CD4-positive, alpha-beta T cell (primary cell): ENCODE results near the gene SFMBT2. TPM values are rescaled to one million over a fixed set of nuclear protein-coding genes. Genes with fewer than 3 reads are reported as not detected.

Source experiments
- ATAC-seq: fragments of 200-7000 bp; cut with Tn5 transposase; one replicate; pipeline ENCODE4 v1.10.0; 2022; ENCODE audit warnings: mild to moderate bottlenecking; ENCODE audit not compliant: poor library complexity
- CTCF ChIA-PET: fragments of 350-600 bp; sonication (Branson Sonifier 250); formaldehyde crosslinking; loops from one replicate; lab custom pipeline; 2021; ENCODE audit warnings: antibody characterized with exemption, inconsistent platforms; lab: Charles Lee
- POLR2A ChIA-PET: fragments of 350-600 bp; sonication (Branson Sonifier 250); formaldehyde crosslinking; loops from one replicate; lab custom pipeline; 2021; ENCODE audit warnings: antibody characterized with exemption, inconsistent platforms; lab: Charles Lee
- DNase-seq, 14 experiments: peaks; one replicate each; pipeline ENCODE4 v3.0.0-alpha.2; 2013 to 2020; ENCODE audit warnings: mixed read lengths in 2 of 14
- H3K27ac ChIP-seq, 2 donors: one replicate each; pipeline versions ENCODE4 v1.5.1 to v1.7.0; 2013; ENCODE audit warnings: low read length in 2 of 2, low read depth in 1 of 2, mild to moderate bottlenecking in 1 of 2
- H3K27me3 ChIP-seq, 2 experiments: 1 replicate in 1 of 2; 2 replicates in 1 of 2; pipeline versions ENCODE4 v1.6.1 to v1.7.0; 2013; ENCODE audit warnings: low read length in 2 of 2, control low read depth in 1 of 2, mild to moderate bottlenecking in 1 of 2, moderate library complexity in 1 of 2; ENCODE audit not compliant: insufficient read depth in 2 of 2, control insufficient read depth in 1 of 2
- H3K36me3 ChIP-seq: one replicate; pipeline ENCODE4 v1.6.1; 2013; ENCODE audit warnings: low read length, control low read depth; ENCODE audit not compliant: insufficient read depth
- H3K4me1 ChIP-seq: one replicate; pipeline ENCODE4 v1.6.1; 2013; ENCODE audit warnings: low read length, control low read depth; ENCODE audit not compliant: insufficient read depth
- H3K4me3 ChIP-seq: one replicate; pipeline ENCODE4 v1.5.1; 2013; ENCODE audit warnings: mild to moderate bottlenecking, low read length, moderate library complexity
- H3K9me3 ChIP-seq, 2 experiments: 1 replicate in 1 of 2; 2 replicates in 1 of 2; pipeline versions ENCODE4 v1.6.1 to v1.7.0; 2013; ENCODE audit warnings: low read length in 2 of 2, mild to moderate bottlenecking in 2 of 2, control low read depth in 1 of 2, moderate library complexity in 1 of 2; ENCODE audit not compliant: control insufficient read depth in 1 of 2, insufficient read depth in 1 of 2
- H3K27ac Mint-ChIP-seq: one replicate; pipeline ENCODE4 v1.8.0; 2020; ENCODE audit warnings: mixed read lengths
- H3K27me3 Mint-ChIP-seq: one replicate; pipeline ENCODE4 v1.8.0; 2021; ENCODE audit warnings: mixed read lengths
- H3K36me3 Mint-ChIP-seq: one replicate; pipeline ENCODE4 v1.8.0; 2021; ENCODE audit warnings: low read depth, mixed read lengths
- H3K4me1 Mint-ChIP-seq: one replicate; pipeline ENCODE4 v1.8.0; 2021; ENCODE audit warnings: low read depth, mixed read lengths
- H3K4me3 Mint-ChIP-seq: one replicate; pipeline ENCODE4 v1.8.0; 2020; ENCODE audit warnings: mild to moderate bottlenecking, mixed read lengths
- H3K9me3 Mint-ChIP-seq: one replicate; pipeline ENCODE4 v1.8.0; 2020; ENCODE audit warnings: mixed read lengths
- intact Hi-C, 2 experiments: fragments of 100-400 bp; cut with DNase I in 1 of 2; cut with micrococcal nuclease in 1 of 2; formaldehyde crosslinking; loops; one replicate each; pipeline versions ENCODE4 v1.15.1 to v1.9.0; 2023 to 2025; cut with DNase I, micrococcal nuclease
- total RNA-seq, 174 experiments: library from RNA in 2 of 174; stranded (reverse) in 2 of 174; gene quantifications; one replicate each; pipeline ENCODE4 v1.2.3 and lab custom pipeline; 2021 to 2026
- TF ChIP-seq, protein P1 (sequence below): fragments of 200-600 bp; IDR thresholded peaks from one replicate; pipeline ENCODE4 v1.8.0; 2022; ENCODE audit warnings: antibody characterized with exemption, mild to moderate bottlenecking

The SFMBT2 gene
- total RNA-seq, 2 experiments from 2014 or later: 41.0 to 42.0 TPM

DNA sequence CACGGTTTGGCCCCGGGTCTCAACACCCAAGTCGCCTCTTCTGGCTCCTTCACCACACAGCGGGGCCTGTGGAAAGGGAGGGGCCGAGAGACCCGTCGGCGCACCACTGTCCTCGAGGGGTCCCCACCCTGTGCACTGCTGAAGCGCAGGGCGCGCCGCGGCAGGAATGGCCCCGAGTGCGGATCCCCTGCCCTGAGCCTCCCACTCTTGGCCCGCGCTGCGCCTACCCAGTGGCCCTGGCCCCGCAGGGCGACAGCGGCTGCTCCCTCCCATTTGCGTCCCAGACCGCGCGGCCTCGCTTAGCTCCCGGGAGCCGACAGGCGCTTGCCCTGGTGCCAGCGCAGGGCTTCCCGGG lies 2.1 kb upstream of the SFMBT2 start:
- Mint-ChIP-seq H3K27me3 (peaks cover 5% of the 10 kb centered on the region), H3K9me3 (no peaks in the 10 kb centered on the region), H3K4me3 (peak overlapping the region; percentile 97), H3K27ac (no peak overlapping the region), H3K36me3 (peaks cover 25% of the 10 kb centered on the region), H3K4me1 (peaks cover 45% of the 10 kb centered on the region)
- ChIA-PET CTCF (interaction anchor here (1.4 kb wide), 1 partner anchor 11 kb away, joined by 4 read pairs; no protein-coding TSS in a partner anchor), POLR2A (no interaction called here)
- H3K27ac ChIP-seq: no peak overlapping the region
- peak overlapping the region; percentile 84 for H3K4me3 ChIP-seq
- no peak for DNase-seq
- H3K36me3 ChIP-seq: no peaks in the 10 kb centered on the region
- H3K9me3 ChIP-seq: peaks cover 0 to 5% of the 10 kb centered on the region in 2 experiments
- TF ChIP-seq, protein P1, sequence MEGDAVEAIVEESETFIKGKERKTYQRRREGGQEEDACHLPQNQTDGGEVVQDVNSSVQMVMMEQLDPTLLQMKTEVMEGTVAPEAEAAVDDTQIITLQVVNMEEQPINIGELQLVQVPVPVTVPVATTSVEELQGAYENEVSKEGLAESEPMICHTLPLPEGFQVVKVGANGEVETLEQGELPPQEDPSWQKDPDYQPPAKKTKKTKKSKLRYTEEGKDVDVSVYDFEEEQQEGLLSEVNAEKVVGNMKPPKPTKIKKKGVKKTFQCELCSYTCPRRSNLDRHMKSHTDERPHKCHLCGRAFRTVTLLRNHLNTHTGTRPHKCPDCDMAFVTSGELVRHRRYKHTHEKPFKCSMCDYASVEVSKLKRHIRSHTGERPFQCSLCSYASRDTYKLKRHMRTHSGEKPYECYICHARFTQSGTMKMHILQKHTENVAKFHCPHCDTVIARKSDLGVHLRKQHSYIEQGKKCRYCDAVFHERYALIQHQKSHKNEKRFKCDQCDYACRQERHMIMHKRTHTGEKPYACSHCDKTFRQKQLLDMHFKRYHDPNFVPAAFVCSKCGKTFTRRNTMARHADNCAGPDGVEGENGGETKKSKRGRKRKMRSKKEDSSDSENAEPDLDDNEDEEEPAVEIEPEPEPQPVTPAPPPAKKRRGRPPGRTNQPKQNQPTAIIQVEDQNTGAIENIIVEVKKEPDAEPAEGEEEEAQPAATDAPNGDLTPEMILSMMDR: no peak
- H3K4me1 ChIP-seq: peaks cover 32% of the 10 kb centered on the region
- ATAC-seq: no peak
- intact Hi-C loops: loop anchor here (10.0 kb wide), 4 partner anchors 272 to 642 kb away; partner anchors contain the start of genes ATP5F1C (in 1 of the 2), GATA3 (in 1 of the 2) and KIN (in 1 of the 2)
- H3K27me3 ChIP-seq: peaks cover 0 to 7% of the 10 kb centered on the region in 2 experiments

DNA sequence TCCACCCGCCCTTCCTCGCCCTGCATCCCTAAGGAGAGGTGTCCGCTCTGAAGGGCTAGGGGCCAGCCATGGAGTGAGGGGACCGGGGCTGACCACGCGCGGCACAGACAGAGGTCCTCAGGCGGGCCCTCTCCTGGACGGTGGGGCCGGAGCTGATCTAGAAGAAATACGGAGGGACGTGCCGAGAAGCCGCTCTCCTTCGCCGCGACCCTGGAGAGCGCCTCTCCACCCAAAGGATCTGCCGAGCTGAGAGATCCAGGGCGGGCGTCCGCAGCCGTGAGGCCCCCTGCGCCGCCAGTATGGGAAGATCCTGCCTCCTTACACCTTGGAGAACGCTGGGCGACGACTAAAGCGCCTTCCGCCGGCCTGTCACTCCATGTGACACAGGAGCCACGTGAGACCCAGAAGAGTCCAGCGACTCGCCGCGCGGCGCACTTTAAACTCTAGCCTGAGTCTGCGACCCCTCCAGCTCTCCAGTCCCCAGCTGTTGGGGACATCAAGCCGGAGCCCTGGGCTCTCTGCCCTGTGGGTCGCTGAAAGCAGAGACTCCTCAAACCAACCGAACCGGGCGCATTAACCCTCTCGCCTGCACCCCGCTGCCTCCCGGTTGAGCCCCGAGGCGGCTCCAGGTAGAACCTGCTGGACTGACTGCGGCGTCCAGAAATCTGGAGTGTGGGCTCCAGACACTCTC lies 1.5 kb upstream of the SFMBT2 start:
- ChIA-PET POLR2A (interaction anchor here (0.6 to 2.1 kb wide), 9 partner anchors 10 to 1064 kb away, joined by 3 to 21 read pairs (median 3); no protein-coding TSS in a partner anchor), CTCF (interaction anchor here (1.4 to 1.7 kb wide), 3 partner anchors 11 to 492 kb away, joined by 3 to 10 read pairs (median 4); no protein-coding TSS in a partner anchor)
- H3K9me3 Mint-ChIP-seq: no peaks in the 10 kb centered on the region
- H3K27ac Mint-ChIP-seq: peak overlapping the region; percentile 94
- TF ChIP-seq, protein P1: no peak
- peaks cover 5% of the 10 kb centered on the region for H3K27me3 Mint-ChIP-seq
- no peaks in the 10 kb centered on the region for H3K36me3 ChIP-seq
- peak overlapping the region; percentile 97 for H3K4me3 Mint-ChIP-seq
- peaks cover 45% of the 10 kb centered on the region for H3K4me1 Mint-ChIP-seq
- H3K4me3 ChIP-seq: peak overlapping the region; percentile 84
- no peak overlapping the region for H3K27ac ChIP-seq
- intact Hi-C loops: loop anchor here (10.0 kb wide), 4 partner anchors 272 to 642 kb away; partner anchors contain the start of genes ATP5F1C (in 1 of the 2), GATA3 (in 1 of the 2) and KIN (in 1 of the 2)
- H3K36me3 Mint-ChIP-seq: peaks cover 25% of the 10 kb centered on the region
- DNase-seq (peak in 7 of 14 experiments; percentile 8 to 47 (median 41)), ATAC-seq (no peak)
- peaks cover 0 to 7% of the 10 kb centered on the region in 2 experiments for H3K27me3 ChIP-seq
- peaks cover 0 to 5% of the 10 kb centered on the region in 2 experiments for H3K9me3 ChIP-seq
- peaks cover 38% of the 10 kb centered on the region for H3K4me1 ChIP-seq

DNA sequence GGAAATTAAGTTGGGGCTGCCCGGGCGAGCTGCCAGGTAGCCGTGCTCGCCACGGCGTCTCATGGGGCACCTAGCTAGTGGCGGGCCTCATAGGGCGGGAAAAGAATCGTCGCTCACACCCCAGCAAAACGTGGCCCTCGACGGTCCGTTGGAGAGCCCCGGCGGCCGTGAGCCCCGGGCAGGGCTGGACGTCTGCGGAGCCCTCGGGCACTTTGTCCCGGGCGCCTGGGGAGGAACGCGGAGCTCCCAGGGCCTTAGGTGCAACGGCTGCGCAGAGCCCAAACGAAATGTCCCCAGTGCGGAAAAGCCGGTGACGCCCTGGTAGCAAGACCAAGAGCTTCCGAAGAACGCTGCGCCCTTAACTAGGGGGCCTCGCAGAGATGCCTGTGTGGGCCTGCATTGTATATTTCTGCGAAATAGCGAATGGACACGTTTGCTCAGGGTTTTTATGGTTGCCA lies 866 bp upstream of the SFMBT2 start:
- POLR2A ChIA-PET: interaction anchor here (0.6 to 2.1 kb wide), 19 partner anchors 9 to 1063 kb away, joined by 3 to 21 read pairs (median 4); no protein-coding TSS in a partner anchor

More for the DNA sequence above, 866 bp upstream of the SFMBT2 start:
- ATAC-seq (no peak), DNase-seq (peak in 12 of 14 experiments; percentile 14 to 63 (median 32))
- intact Hi-C loops: loop anchor here (10.0 kb wide), 4 partner anchors 273 to 643 kb away; partner anchors contain the start of genes ATP5F1C (in 1 of the 2), GATA3 (in 1 of the 2) and KIN (in 1 of the 2)
- TF ChIP-seq, protein P1: no peak
- Mint-ChIP-seq H3K36me3 (peaks cover 25% of the 10 kb centered on the region), H3K27me3 (peaks cover 5% of the 10 kb centered on the region), H3K27ac (peak overlapping the region; percentile 94), H3K9me3 (no peaks in the 10 kb centered on the region), H3K4me3 (peak overlapping the region; percentile 97), H3K4me1 (peaks cover 46% of the 10 kb centered on the region)
- CTCF ChIA-PET: interaction anchor here (1.2 to 1.7 kb wide), 4 partner anchors 12 to 492 kb away, joined by 3 to 10 read pairs (median 4); no protein-coding TSS in a partner anchor
- Histone ChIP-seq H3K9me3 (peaks cover 0 to 5% of the 10 kb centered on the region in 2 experiments), H3K4me3 (peak overlapping the region; percentile 84), H3K27ac (no peak overlapping the region), H3K36me3 (no peaks in the 10 kb centered on the region), H3K27me3 (peaks cover 0 to 7% of the 10 kb centered on the region in 2 experiments), H3K4me1 (peaks cover 43% of the 10 kb centered on the region)
